HEK293T (cell line): ENCODE measurements around the gene REEP6.

Source experiments
- BHLHE40 ChIP-seq: fragments of 450-650 bp; IDR thresholded peaks from 2 replicates; pipeline ENCODE4 v1.6.1; 2016; ENCODE audit warnings: mild to moderate bottlenecking, moderate library complexity, borderline replicate concordance
- ELF4 ChIP-seq: fragments of 450-650 bp; IDR thresholded peaks from 2 replicates; pipeline ENCODE4 v1.6.1; 2017; ENCODE audit warnings: antibody characterized with exemption
- FOXA1 ChIP-seq: fragments of 450-650 bp; IDR thresholded peaks from 2 replicates; pipeline ENCODE4 v1.6.1; 2016; ENCODE audit warnings: mild to moderate bottlenecking
- FOXM1 ChIP-seq: fragments of 450-650 bp; IDR thresholded peaks from 2 replicates; pipeline ENCODE4 v1.6.1; 2017; ENCODE audit warnings: mild to moderate bottlenecking, borderline replicate concordance
- LEF1 ChIP-seq: fragments of 450-650 bp; IDR thresholded peaks from 2 replicates; pipeline ENCODE4 v1.6.1; 2017; ENCODE audit warnings: mild to moderate bottlenecking, borderline replicate concordance
- NFRKB ChIP-seq: fragments of 450-650 bp; IDR thresholded peaks from 2 replicates; pipeline ENCODE4 v1.6.1; 2016; ENCODE audit warnings: mild to moderate bottlenecking, moderate library complexity
- PKNOX1 ChIP-seq: fragments of 450-650 bp; IDR thresholded peaks from 2 replicates; pipeline ENCODE4 v1.6.1; 2016
- SP1 ChIP-seq: fragments of 450-650 bp; IDR thresholded peaks from 2 replicates; pipeline ENCODE4 v1.6.1; 2017

- TF ChIP-seq FOXA1 (no peak), BHLHE40 (no peak), FOXM1 (no peak), SP1 (no peak), NFRKB (no peak), PKNOX1 (no peak), LEF1 (no peak), ELF4 (no peak)
Observed at GRCh38 chr19:1457892-1458291, 33.1 kb upstream of the REEP6 start.
